ENCODE measurements around the gene MTCL3.
A peak's percentile ranks its signal among the peaks of the same experiment; 100 is the strongest.

MTCL3 gene

DNA sequence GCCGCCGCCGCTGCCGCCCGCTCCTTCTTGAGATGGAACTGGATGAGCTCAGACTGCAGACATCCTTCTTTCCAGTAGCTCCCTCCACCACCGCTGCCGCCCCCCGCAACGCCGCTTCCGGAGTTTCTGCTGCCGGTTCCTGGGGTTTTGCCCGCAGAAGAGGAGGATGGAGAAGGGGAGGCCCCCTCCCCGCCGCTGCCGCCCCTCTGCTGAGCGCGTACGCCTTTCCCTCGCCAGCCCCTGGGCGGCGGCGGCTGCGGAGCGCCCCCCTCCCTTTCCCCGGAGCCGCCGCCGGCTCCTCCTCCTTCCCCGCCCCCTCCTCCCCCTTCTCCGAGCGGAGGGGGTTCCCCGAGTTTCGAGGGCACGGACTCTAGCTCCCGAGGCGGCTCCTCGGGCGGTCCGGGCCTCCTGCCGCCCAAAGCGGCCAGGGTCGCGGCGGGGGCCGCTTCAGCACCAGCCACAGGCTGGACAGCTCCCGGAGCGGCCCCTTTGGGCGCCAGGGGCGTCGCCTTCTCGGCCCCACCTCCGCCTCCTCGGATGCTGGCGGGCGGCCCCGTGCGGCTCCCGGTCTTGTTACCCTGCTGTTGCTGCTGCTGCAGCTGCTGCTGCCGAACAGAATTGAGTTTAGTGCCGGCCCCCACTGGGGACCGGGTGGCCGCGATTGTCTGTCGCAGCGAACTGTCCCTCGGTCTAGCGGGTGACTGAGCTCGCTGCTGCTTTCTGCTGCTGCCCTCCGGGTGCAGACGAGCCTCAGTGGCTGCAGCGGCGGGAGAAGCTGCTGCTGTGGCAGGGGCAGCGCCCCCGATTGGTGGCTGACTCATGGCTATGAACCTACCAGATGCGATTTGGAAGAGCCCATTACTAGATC, 3.1 kb downstream of the MTCL3 start:
- peak in 2 of 3 donors; percentile 36 to 47 for DNase-seq (ENCODE audit: low read depth in 3 of 3, low spot score in 2 of 3)

DNA sequence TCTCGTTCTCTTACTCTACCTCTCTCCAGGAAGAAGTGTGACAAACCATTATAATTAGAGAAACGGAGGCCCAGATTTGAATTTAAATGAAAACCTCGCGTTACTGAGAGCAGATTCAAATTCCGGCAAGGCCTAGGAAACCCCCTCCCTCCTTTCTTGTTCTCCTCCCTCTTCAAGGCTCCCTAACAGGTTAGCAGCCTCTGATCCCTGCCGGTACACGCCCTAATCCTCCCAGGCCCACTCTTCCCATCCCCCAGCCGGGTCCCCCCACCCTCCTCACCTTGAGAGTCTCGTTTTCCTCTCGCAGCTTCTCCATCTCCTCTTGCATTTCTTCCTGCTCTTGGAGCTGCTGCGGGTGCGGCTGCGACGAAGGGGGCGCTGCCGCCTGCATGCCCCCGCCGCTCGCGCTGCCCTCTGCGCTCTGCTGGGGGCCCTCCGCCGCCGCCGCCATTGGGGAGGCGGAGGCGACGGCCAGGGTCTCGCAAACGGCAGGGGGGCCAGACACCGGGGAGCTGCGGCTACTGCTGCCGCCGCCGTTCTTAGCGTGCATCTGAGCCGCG, 3.8 kb downstream of the MTCL3 start:
- DNase-seq (ENCODE audit: low read depth in 3 of 3, low spot score in 2 of 3), result peak in 1 of 3 donors; percentile 9

DNA sequence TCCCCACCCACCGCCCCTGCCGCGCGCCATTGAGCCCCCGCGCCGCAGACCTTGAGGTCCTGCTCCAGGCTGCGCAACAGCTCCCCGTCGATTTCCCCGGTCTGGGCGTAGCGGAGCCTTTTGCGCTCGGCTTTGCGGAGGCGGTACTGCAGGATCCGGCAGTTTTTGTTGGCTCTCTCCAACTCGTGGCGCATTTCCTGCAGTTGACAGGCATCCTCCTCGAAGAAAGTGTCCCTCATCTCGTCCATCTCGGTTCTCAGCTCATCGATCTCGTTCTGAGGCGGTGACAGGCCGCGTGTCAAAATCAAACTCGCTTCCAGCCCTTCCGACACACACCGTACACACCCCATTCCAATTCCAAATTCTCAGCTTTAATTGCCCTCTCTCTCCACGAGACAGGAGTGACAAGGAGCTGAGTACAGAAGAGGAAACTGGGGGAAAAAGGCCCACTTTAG, 4.3 kb downstream of the MTCL3 start:
- DNase-seq (ENCODE audit: low read depth in 3 of 3, low spot score in 2 of 3), result peak in 2 of 3 donors; percentile 20 to 23

DNA sequence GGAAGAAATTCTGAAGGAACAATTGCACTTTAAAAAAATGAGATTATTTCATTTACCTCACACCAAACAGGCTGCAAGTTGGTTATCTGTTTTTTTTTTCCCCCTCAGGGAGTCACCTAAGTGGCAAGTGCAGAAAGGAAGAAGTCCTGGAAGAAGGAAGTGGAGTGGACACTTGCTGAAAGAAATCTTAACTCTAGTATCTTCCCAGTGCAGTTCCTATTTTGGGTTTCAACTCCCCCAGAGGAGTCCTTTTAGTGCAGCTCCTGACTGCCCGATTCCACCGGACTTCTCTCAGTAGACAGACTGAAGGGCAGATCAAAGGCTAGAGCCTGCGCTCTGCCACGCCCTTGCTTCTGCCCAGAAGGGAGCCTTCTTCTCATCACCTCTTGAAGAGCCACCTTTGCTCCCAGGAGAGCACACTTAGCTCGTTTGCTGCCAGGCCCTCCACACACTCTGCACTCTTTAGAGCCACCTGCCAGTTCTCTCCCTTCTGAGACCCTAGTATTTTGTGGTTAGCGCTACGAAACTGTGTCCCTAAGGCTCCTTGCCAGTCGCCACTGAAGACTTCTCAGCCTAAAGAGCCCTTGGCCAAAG, 4.9 kb downstream of the MTCL3 start:
- DNase-seq (ENCODE audit: low read depth in 3 of 3, low spot score in 2 of 3), result no peak

DNA sequence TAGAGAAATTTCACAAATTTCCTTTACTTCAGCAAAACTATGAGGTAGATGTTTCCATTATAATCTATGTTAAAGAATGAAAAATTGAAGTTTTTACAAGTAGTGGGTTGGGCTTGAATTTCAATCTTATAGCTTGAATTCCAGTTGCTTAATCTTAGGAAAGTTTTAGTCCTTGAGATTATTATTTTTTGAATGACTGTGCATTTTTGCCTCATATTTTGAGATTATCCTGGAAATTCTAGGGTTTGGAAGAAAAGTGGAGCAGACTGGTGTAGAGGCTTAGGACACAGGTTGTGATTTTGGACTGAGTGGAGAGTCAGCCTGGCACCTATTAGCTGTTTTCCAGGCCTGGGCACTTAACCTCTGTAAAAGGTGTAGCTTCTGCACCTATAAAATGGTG, 5.7 kb downstream of the MTCL3 start:
- no peak for DNase-seq (ENCODE audit: low read depth in 3 of 3, low spot score in 2 of 3)

DNA sequence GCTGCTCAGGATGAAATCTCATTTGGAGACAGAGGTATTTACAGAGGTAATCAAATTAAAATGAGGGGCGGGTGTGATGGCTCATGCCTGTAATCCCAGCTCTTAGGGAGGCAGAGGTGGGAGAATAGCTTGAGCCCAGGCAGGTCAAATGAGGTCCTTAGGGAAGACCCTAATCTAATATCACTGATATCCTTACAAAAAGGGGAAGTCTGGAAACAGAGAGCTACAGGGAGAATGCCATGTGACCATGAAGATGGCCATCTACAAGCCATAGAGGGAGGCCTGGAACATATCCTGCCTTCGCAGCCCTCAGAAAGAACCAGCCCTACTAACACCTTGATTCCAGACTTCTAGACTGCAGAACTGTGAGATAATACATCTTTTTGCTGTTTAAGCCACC, 8.3 kb downstream of the MTCL3 start:
- DNase-seq (ENCODE audit: low read depth in 3 of 3, low spot score in 2 of 3), result no peak

DNA sequence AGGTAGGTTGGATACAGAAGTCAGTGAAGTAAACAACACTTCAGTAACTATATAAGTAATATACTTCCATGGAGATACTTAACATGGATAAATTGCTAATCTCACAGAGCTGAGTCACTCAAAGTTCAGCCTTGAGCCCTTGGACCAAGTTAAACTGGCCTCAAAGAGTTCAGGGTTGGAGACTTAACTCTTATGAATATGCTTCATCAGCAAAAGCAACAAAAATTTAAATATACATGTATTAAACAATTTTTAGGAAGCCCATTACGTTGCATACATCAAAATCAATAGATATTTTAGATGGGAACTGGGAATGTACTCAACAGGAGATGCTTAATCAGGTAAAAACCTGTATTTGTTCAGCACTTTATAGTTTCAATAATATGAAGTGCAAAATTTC, 12.2 kb downstream of the MTCL3 start:
- no peak for DNase-seq (ENCODE audit: low read depth in 3 of 3, low spot score in 2 of 3)

DNA sequence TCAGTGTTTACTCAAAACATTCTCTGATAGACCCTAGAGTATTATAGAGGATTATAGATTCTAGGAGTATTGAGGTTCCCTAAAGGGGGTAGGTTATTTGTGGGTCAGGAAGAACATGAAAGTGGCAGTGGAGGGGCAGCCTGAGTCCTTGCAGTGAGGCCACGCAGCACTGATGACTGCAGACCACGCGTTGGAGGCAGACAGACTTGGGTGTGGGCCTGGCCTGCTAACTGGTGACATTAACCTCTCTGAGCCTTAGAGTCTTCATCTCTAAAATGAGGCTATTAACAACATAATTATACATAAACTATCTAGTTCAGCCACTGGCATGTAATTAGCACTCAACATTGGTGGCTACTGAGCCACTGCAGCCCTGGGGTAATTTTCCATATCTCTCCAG, 16.1 kb downstream of the MTCL3 start:
- no peak for DNase-seq (ENCODE audit: low read depth in 3 of 3, low spot score in 2 of 3)

DNA sequence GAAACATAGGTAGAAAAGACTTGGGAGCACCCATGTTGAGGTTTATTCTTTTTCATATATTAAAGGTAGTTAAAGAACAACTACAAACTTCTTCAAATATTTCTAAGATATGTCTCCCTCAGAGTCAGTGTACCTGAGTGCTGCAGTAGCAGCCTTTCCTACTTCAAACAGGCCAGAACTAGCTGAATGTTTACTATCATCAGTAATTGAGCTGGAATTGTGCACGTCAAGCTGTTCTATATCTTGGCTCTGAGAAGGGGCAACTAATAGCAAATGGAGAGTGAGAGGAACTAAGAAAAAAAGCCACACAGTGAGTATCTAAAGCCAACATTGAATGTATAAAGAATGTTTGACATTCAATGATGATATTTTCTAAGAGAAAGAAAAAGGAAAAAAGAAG, 21.7 kb downstream of the MTCL3 start:
- DNase-seq (ENCODE audit: low read depth in 3 of 3, low spot score in 2 of 3), result no peak

DNA sequence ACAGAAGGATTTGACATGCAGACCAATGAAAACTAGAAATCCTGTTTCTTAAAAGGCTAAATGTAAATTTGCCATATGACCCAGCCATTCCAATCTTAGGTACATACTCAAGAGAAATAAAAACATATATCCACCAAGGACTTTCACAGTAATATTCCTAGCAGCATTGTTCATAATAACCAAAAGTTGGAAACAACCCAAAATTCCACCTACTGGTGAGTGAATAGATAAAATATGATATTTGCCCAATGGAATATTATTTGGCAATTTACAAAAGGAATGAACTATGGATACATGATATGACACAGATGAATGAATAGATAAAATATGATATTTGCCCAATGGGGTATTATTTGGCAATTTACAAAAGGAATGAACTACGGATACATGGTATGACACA, 22.7 kb downstream of the MTCL3 start:
- DNase-seq (ENCODE audit: low read depth in 3 of 3, low spot score in 2 of 3), result no peak

DNA sequence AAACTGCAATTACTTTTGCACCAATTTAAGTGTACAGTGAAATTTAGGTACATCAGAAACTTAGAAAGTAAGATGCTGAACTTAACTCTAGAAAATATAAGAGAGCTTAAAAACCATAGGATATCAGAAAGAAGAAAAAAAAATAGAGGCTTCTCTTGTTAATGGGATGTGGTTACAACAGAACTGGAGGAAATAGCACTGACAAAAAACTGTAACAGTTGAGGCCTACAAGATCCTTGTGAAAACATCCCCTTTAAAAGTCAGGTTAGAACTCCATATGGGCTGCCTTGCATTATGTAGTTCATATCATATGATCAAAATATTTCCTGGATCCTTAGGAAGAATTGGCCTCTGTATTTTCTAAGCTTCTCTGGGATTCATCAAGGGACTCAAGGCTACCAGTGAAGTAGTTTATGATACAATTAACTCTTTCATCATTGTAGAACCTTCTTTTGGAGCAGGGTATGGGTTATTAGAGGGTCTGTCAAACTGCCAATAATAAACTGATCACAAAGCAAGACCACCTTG, 24.8 kb downstream of the MTCL3 start:
- no peak for DNase-seq (ENCODE audit: low read depth in 3 of 3, low spot score in 2 of 3)

DNA sequence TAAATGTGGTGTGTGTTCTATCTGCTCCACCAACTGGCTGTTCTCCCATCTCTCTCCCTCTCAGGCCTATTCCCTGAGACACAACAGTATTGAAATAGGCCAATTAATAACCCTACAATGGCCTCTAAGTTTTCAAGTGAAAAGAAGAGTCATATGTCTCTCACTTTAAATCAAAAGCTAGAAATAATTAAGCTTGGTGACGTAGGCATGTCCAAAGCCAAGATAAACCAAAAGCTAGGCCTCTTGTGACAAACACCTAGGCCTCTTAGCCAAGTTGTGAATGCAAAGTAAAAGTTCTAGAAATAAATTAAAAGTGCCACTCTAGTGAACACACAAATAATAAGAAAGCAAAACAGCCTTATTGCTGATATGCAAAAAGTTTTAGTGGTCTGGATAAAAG, 29.9 kb downstream of the MTCL3 start:
- no peak for DNase-seq (ENCODE audit: low read depth in 3 of 3, low spot score in 2 of 3)

DNA sequence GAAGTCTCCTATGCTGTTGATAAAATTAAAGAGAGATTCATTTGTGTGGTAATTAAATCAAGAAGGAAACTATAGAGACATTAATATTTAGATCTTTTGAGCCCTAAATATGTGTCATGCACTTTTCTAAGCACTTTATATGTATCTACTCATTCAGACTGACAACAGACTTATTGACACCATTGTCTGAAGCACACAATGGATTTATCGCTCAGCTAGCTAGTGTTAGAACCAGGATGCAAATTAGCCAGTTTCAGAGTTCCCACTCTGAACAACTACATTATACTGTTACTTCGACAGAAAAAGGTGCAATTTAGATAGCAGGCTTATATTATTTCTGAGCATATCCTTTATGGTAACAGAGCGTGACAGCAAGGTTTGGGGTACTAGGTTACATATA, 32.2 kb downstream of the MTCL3 start:
- no peak for DNase-seq (ENCODE audit: low read depth in 3 of 3, low spot score in 2 of 3)

DNA sequence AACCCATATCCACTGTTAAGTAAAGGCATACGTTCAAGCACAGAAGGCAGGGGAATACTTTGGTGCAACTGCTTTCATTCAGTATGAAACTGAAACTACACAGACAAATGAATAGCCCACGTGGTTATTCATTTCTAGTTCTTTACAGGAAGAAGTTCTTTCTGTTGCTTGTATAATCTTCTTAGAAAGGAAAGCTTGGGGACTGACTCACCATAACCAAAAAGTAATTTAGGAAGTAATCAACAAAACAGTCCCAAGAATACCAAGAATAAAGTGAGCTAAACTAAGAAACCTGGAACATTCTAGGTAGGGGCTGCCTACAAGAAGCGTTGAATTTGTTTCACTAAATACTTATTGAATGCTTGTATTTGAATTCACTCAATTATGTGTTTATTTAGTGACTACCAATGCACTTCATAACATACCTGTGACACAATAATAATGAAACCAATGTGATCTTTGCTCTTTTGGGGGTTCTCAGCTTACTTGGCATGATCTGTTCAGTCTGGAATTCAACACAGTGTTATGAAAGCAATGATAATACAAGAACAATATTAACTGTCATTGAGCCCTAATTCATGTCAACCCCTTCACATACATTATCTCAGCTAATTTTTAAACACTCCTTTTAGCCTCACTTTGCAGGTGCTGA, 34.8 kb downstream of the MTCL3 start:
- DNase-seq (ENCODE audit: low read depth in 3 of 3, low spot score in 2 of 3), result no peak

DNA sequence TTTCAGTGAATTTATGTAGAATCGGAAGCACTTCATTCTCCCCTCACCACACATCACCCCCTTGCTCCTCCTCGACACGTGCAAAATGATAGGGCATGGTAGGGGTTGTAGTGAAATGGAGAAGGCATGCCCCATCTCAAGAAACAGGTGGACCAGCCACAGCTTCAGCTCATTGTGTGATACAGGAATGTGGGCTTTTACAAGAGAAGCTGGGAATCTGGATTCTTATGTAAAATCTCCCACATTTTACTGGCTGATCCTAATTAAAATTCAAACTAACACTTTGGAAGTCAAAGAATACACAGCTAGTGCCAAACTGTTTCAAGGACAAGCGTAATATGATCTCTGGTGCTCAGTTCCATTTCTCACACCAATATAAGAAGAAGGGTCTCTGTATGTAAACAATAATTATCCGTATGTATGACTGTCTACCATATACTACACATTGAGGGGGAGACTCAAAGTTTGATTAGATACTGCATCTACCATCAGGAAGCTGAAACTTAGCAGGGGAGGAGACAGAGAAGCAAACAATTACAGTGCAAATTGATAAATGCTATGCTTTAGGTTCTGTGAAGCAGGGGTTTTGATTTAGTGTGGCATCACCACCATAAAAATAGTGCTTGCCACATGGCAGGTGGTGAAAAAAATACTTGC, 35.6 kb downstream of the MTCL3 start:
- DNase-seq (ENCODE audit: low read depth in 3 of 3, low spot score in 2 of 3), result no peak

DNA sequence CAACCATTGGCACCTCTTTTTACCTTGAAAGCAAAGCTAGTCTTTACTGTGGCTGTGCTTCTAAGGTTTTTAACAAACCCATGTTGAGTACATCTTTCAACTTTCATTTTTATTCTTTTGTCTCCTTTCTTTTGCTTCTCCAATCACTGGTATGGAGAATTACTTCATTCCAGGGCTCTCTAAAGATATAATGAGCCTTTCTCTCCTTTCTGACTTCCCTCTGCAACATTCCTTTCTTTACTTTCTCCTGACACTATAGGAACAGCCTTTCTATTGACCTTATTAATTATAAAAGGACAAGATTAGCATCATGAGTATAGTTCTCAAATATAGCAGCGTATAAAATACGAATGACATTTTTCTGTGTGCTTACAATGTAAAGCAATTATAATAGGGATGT, 36.8 kb downstream of the MTCL3 start:
- DNase-seq (ENCODE audit: low read depth in 3 of 3, low spot score in 2 of 3), result no peak

DNA sequence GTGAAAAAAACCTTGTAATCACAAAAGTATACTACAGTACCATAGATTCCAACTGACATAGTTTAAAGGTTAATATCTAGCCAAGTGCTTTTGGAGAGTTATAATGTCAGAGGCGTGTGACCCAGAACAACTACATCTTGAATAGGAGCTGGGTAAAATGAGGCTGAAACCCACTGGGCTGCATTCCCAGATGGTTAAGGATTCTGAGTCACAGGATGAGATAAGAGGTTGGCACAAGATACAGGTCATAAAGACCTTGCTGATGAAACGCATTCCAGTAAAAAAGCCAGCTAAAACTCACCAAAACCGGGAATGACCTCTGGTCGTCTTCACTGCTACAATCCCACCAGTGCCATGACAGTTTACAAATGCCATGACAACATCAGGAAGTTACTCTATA, 37.5 kb downstream of the MTCL3 start:
- DNase-seq (ENCODE audit: low read depth in 3 of 3, low spot score in 2 of 3), result no peak

DNA sequence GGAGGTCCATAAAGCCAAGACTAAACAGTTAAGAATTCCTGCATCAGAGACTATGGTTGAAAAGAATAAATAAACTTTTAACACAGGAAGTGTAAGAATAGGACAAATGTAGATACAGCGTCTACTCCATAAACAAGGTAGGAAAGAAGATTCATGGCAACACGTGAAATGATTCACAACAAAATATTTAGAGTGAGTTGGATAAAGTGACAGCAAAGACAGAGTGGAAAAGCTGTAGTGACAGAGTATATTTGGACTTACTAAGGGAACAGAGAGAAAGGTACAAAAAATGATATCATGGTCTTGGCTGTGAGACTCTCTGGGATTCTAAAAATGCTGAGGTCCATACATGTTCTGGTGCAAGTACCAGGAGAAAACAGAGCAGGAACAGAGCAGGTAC, 38.0 kb downstream of the MTCL3 start:
- no peak for DNase-seq (ENCODE audit: low read depth in 3 of 3, low spot score in 2 of 3)

DNA sequence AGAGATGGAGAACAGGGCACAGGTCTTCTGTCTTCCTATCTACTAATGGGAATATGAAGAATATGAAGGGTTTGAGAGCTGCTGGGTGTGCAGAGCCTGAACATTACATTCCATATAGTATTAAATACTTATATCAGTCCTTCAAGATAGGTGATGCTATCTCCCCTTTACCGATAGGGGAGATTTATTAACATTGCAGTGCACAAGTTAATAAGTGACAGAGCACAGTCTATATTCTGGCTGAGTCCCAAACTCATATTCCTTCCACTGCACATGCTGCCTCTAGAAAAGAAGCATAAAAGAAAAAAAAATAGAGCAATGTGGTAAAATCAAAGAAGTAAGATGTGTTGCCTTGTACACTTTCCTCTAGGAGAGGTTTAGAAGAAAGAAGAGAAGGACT, 41.5 kb downstream of the MTCL3 start:
- DNase-seq (ENCODE audit: low read depth in 3 of 3, low spot score in 2 of 3), result no peak

DNA sequence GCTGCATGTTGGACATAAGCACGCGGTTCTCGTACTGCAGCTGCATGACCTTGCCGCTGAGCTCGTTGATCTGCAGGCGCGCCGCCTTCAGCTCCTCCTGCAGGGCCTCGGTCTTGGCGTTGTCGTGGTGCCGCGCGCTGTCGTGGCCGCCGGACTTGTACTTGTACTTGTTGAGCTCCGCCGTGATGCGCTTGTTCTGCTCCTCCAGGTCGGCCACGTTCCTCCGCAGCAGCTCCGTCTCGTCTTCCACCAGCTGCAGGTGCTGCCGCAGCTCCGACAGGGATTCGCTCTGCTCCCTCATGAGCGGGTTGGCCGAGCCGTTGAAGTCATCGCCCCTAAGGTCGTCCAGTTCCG, 43.3 kb downstream of the MTCL3 start:
- DNase-seq (ENCODE audit: low read depth in 3 of 3, low spot score in 2 of 3), result no peak
